Peyer's patch (tissue), 4 donors: ENCODE measurements around the gene FMN1.

Source experiments
- POLR2A ChIP-seq, 2 donors: fragments of 450-650 bp; IDR thresholded peaks; one replicate each; pipeline ENCODE4 v1.5.1; 2017; ENCODE audit warnings: antibody characterized with exemption in 2 of 2, mild to moderate bottlenecking in 2 of 2, moderate library complexity in 2 of 2
- TF ChIP-seq, protein P1 (sequence below), 6 experiments: fragments of 450-650 bp in 4 of 6; fragments of 200-600 bp in 2 of 6; sonication (generic) in 1 of 6; IDR thresholded peaks; one replicate each; pipeline ENCODE4 v1.5.1; 2017 to 2019; ENCODE audit warnings: antibody characterized with exemption in 6 of 6, mild to moderate bottlenecking in 3 of 6, moderate library complexity in 1 of 6

- TF ChIP-seq, protein P1, sequence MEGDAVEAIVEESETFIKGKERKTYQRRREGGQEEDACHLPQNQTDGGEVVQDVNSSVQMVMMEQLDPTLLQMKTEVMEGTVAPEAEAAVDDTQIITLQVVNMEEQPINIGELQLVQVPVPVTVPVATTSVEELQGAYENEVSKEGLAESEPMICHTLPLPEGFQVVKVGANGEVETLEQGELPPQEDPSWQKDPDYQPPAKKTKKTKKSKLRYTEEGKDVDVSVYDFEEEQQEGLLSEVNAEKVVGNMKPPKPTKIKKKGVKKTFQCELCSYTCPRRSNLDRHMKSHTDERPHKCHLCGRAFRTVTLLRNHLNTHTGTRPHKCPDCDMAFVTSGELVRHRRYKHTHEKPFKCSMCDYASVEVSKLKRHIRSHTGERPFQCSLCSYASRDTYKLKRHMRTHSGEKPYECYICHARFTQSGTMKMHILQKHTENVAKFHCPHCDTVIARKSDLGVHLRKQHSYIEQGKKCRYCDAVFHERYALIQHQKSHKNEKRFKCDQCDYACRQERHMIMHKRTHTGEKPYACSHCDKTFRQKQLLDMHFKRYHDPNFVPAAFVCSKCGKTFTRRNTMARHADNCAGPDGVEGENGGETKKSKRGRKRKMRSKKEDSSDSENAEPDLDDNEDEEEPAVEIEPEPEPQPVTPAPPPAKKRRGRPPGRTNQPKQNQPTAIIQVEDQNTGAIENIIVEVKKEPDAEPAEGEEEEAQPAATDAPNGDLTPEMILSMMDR (IDR thresholded peaks at IDR 0.05) = no peak
- no peak for TF ChIP-seq POLR2A (IDR thresholded peaks at IDR 0.05)
Observed at GRCh38 chr15:32905481-32905880, 289.0 kb downstream of the FMN1 start.
